A673 (cell line): ENCODE data around the gene EIF1AX. TPM values are rescaled to one million over a fixed set of nuclear protein-coding genes. Genes with fewer than 3 reads are reported as not detected.

Source experiments
- BruUV-seq: library from RNA; stranded (reverse); fragments of 400-500 nt; replicated peaks from 2 replicates; lab custom pipeline; 2021; lab: Mats Ljungman, UMichigan
- CTCF ChIA-PET: fragments of 300-600 bp; sonication (Branson Sonifier 250); formaldehyde crosslinking; loops from one replicate; lab custom pipeline; 2022; ENCODE audit warnings: antibody characterized with exemption; lab: Charles Lee
- POLR2A ChIA-PET: fragments of 300-600 bp; sonication (Branson Sonifier 250); formaldehyde crosslinking; loops from one replicate; lab custom pipeline; 2022; ENCODE audit warnings: antibody characterized with exemption; ENCODE audit not compliant: low non-redundant PET; lab: Charles Lee
- DNase-seq: peaks from one replicate; pipeline ENCODE4 v3.0.0-alpha.2; 2015; ENCODE audit warnings: low spot score
- H3K27ac ChIP-seq: fragments of 200-600 bp; sonication (generic); 2 replicates; pipeline ENCODE4 v1.5.1; 2016; ENCODE audit warnings: mixed run types, low read depth, mild to moderate bottlenecking, mixed read lengths, antibody characterized with exemption, low read length; ENCODE audit not compliant: poor library complexity, severe bottlenecking
- H3K27me3 ChIP-seq: fragments of 200-600 bp; sonication (generic); replicated peaks from 2 replicates; pipeline ENCODE4 v1.6.1; 2017; ENCODE audit warnings: mixed run types, low read depth, mild to moderate bottlenecking, mixed read lengths, antibody characterized with exemption, low read length; ENCODE audit not compliant: insufficient read depth, poor library complexity
- H3K36me3 ChIP-seq: fragments of 200-600 bp; sonication (generic); 2 replicates; pipeline ENCODE4 v1.6.1; 2016; ENCODE audit warnings: mixed run types, mild to moderate bottlenecking, mixed read lengths, antibody characterized with exemption, low read length; ENCODE audit not compliant: insufficient read depth, poor library complexity, severe bottlenecking
- H3K4me1 ChIP-seq: fragments of 200-600 bp; sonication (generic); 2 replicates; pipeline ENCODE4 v1.6.1; 2017; ENCODE audit warnings: mixed run types, mild to moderate bottlenecking, mixed read lengths, antibody characterized with exemption, low read length; ENCODE audit not compliant: insufficient read depth, poor library complexity, severe bottlenecking
- H3K4me3 ChIP-seq: fragments of 200-600 bp; sonication (generic); 2 replicates; pipeline ENCODE4 v1.5.1; 2016; ENCODE audit warnings: low read depth, mixed run types, mild to moderate bottlenecking, mixed read lengths, low read length; ENCODE audit not compliant: poor library complexity, severe bottlenecking
- H3K9me3 ChIP-seq: fragments of 200-600 bp; sonication (generic); 2 replicates; pipeline ENCODE4 v1.6.1; 2016; ENCODE audit warnings: mixed run types, low read depth, mild to moderate bottlenecking, mixed read lengths, antibody characterized with exemption, low read length; ENCODE audit not compliant: poor library complexity, severe bottlenecking
- CTCF ChIP-seq: fragments of 300-800, 200-600 bp; sonication (generic); conservative IDR thresholded peaks from 2 replicates; pipeline ENCODE4 v1.5.1; 2017; ENCODE audit warnings: low read depth, mild to moderate bottlenecking, antibody characterized with exemption, low read length, moderate library complexity, mixed read lengths
- EZH2 ChIP-seq: fragments of 200-600 bp; sonication (generic); IDR thresholded peaks from 2 replicates; pipeline ENCODE4 v1.6.1; 2017; ENCODE audit warnings: borderline replicate concordance, low read depth, mild to moderate bottlenecking, mixed read lengths, antibody characterized with exemption, low read length; ENCODE audit not compliant: poor library complexity, severe bottlenecking
- intact Hi-C: fragments of 100-400 bp; cut with micrococcal nuclease; formaldehyde crosslinking; loops from one replicate; pipeline ENCODE4 v1.10.0; 2022; ENCODE audit not compliant: unreplicated experiment
- total RNA-seq: library from RNA; stranded (reverse); gene quantifications from 2 replicates; pipeline ENCODE4 v1.2.3, GENCODE V29; 2021

Gene EIF1AX
- total RNA-seq, 1 experiment from 2014 or later, result 184 TPM

DNA sequence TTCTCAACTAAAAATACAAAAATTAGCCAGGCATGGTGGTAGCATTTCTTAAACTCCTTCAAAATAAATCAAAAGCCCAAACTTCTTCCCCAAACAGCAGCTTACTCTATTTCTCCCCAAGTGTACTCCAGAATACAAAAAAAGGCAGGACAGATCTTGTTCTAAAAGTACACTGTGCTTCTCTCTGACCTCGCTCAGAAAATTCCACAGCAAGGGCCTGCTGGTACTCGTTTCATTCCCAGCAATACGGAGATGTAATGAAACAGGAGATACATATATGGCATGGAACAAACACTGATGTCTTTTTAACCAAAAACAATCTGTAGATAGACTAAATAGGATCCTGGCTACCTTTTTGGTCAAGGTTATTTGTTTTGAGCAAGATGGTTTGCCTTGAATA, 50.1 kb downstream of the EIF1AX start:
- intact Hi-C loops, result no loop called here

GRCh38 chrX:20089845-20090244, 51.8 kb downstream of the EIF1AX start:
- Histone ChIP-seq H3K9me3 (no peaks in the 10 kb centered on the region), H3K36me3 (no peaks in the 10 kb centered on the region), H3K27me3 (peaks cover 4% of the 10 kb centered on the region), H3K4me1 (no peaks in the 10 kb centered on the region), H3K27ac (no peak overlapping the region), H3K4me3 (no peak overlapping the region)
- ChIA-PET CTCF (no interaction called here), POLR2A (no interaction called here)
- BruUV-seq, result no TSS peak
- DNase-seq, result no peak
- TF ChIP-seq EZH2 (no peak), CTCF (no peak)
- intact Hi-C loops, result no loop called here

More for the DNA sequence above, 50.1 kb downstream of the EIF1AX start:
- DNase-seq, result no peak
- ChIA-PET POLR2A (no interaction called here), CTCF (no interaction called here)
- Histone ChIP-seq H3K4me1 (no peaks in the 10 kb centered on the region), H3K27ac (no peak overlapping the region), H3K4me3 (no peak overlapping the region), H3K36me3 (no peaks in the 10 kb centered on the region), H3K27me3 (peaks cover 4% of the 10 kb centered on the region), H3K9me3 (no peaks in the 10 kb centered on the region)
- no peak for TF ChIP-seq EZH2
- no peak for TF ChIP-seq CTCF
- BruUV-seq, result no TSS peak

DNA sequence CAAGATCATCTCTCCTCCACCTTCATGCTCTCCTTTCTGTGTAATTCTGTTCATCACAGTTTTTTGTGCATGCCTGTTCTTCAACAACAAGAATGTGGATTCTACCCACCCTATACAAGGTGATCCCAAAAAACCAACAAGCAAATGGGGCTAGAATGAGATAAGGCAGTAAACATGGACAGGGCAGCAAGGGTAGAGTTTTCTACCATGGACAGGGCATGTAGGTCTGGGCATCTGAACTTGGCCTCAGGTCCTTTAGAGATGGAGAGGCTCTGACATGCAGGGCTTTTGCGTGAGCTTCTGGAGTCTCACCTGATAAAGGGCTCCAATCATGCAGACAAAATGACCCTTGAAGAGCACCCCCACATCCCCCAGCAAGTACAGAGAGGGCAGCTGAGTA, 61.4 kb downstream of the EIF1AX start:
- intact Hi-C loops, result no loop called here
- ChIA-PET CTCF (no interaction called here), POLR2A (no interaction called here)
- no TSS peak for BruUV-seq
- TF ChIP-seq CTCF, result no peak
- TF ChIP-seq EZH2, result no peak
- H3K27me3 ChIP-seq, result peaks cover 7% of the 10 kb centered on the region
- H3K9me3 ChIP-seq, result no peaks in the 10 kb centered on the region
- H3K27ac ChIP-seq, result no peak overlapping the region
- DNase-seq, result no peak
- no peaks in the 10 kb centered on the region for H3K4me1 ChIP-seq
- H3K36me3 ChIP-seq, result no peaks in the 10 kb centered on the region
- no peak overlapping the region for H3K4me3 ChIP-seq

Other genes with a start within 250 kb of the EIF1AX start
- gene BCLAF3, start 150.8 kb downstream of the EIF1AX start, total RNA-seq, result 7.7 and 9.8 TPM in 2 replicates
- 0.83 and 1.2 TPM in 2 replicates for gene MAP7D2, start 24.9 kb downstream of the EIF1AX start, total RNA-seq
- 32.3 and 33.6 TPM in 2 replicates for gene RPS6KA3, start 125.1 kb upstream of the EIF1AX start, total RNA-seq